Tibial nerve (tissue), 4 donors: ENCODE measurements around the gene SNAPC3. TPM values are rescaled to one million over a fixed set of nuclear protein-coding genes. Genes with fewer than 3 reads are reported as not detected.
"Not testable (repeated sequence)": the region's sequence is repeated elsewhere in the genome, so short reads cannot be mapped to it uniquely, and the experiment has no call there.

Source experiments
- DNase-seq, 2 donors: peaks; one replicate each; pipeline ENCODE4 v3.0.0-alpha.2; 2019; ENCODE audit warnings: low spot score in 2 of 2
- H3K27ac ChIP-seq, 4 donors: fragments of 200-600 bp; sonication (generic) in 3 of 4; one replicate each; pipeline ENCODE4 v1.5.1; 2017 to 2019; ENCODE audit warnings: mild to moderate bottlenecking in 1 of 4
- H3K27me3 ChIP-seq, 2 donors: fragments of 200-600 bp; sonication (generic) in 1 of 2; one replicate each; pipeline versions ENCODE4 v1.5.1 to v1.6.0; 2017 to 2019
- H3K36me3 ChIP-seq, 3 donors: fragments of 200-600 bp; sonication (generic); one replicate each; pipeline ENCODE4 v1.5.1; 2018 to 2019
- H3K4me1 ChIP-seq, 4 donors: fragments of 200-600 bp; sonication (generic) in 3 of 4; one replicate each; pipeline ENCODE4 v1.5.1; 2017 to 2019
- H3K4me3 ChIP-seq, 4 donors: fragments of 200-600 bp; sonication (generic) in 3 of 4; one replicate each; pipeline ENCODE4 v1.5.1; 2017 to 2019; ENCODE audit warnings: mild to moderate bottlenecking in 1 of 4, moderate library complexity in 1 of 4
- H3K9me3 ChIP-seq, 4 donors: fragments of 200-600 bp; sonication (generic) in 3 of 4; one replicate each; pipeline ENCODE4 v1.5.1; 2017 to 2019
- CTCF ChIP-seq, 5 experiments: fragments of 200-600 bp in 3 of 5; fragments of 450-650 bp in 2 of 5; sonication (generic) in 3 of 5; IDR thresholded peaks; one replicate each; pipeline ENCODE4 v1.5.1; 2016 to 2019; ENCODE audit warnings: antibody characterized with exemption in 5 of 5, mild to moderate bottlenecking in 3 of 5, moderate library complexity in 2 of 5
- EP300 ChIP-seq, 2 donors: sonication (generic); formaldehyde crosslinking; IDR thresholded peaks; one replicate each; pipeline ENCODE4 v1.6.1; 2017; ENCODE audit warnings: antibody characterized with exemption in 2 of 2, mild to moderate bottlenecking in 1 of 2
- POLR2A ChIP-seq, 2 donors: fragments of 450-650 bp; IDR thresholded peaks; one replicate each; pipeline ENCODE4 v1.6.1; 2017; ENCODE audit warnings: antibody characterized with exemption in 2 of 2, mild to moderate bottlenecking in 2 of 2, moderate library complexity in 2 of 2
- WGBS, 2 donors: methylation state at CpG; one replicate each; pipeline ENCODE4 v1.1.5; 2018; 5-methylcytosine and 5-hydroxymethylcytosine counted together
- total RNA-seq, 4 donors: library from RNA; depleted of rRNA; stranded (reverse); fragments of >200 nt; gene quantifications; one replicate each; pipeline ENCODE4 v1.1.0, GENCODE V29; 2016

SNAPC3 gene
- total RNA-seq, 4 donors from 2014 or later, result 28.8 to 42.3 (median 29.7) TPM

GRCh38 chr9:15377625-15378540 is 44.8 kb upstream of the SNAPC3 start:
- WGBS, 2 donors, result 43 to 46% methylated on average over 4 of the region's 4 CpGs
- Histone ChIP-seq H3K27me3 (no peaks in the 10 kb centered on the region), H3K27ac (peak overlapping the region in 2 of 4 donors; percentile 4 to 54), H3K4me1 (peaks cover 0 to 17% (median 0%) of the 10 kb centered on the region in 4 donors), H3K9me3 (peaks cover 0 to 6% (median 0%) of the 10 kb centered on the region in 4 donors), H3K36me3 (no peaks in the 10 kb centered on the region), H3K4me3 (no peak overlapping the region)
- no peak for DNase-seq
- TF ChIP-seq CTCF (IDR thresholded peaks at IDR 0.05), result no peak
- no peak for TF ChIP-seq EP300 (IDR thresholded peaks at IDR 0.05)
- no peak for TF ChIP-seq POLR2A (IDR thresholded peaks at IDR 0.05)

DNA sequence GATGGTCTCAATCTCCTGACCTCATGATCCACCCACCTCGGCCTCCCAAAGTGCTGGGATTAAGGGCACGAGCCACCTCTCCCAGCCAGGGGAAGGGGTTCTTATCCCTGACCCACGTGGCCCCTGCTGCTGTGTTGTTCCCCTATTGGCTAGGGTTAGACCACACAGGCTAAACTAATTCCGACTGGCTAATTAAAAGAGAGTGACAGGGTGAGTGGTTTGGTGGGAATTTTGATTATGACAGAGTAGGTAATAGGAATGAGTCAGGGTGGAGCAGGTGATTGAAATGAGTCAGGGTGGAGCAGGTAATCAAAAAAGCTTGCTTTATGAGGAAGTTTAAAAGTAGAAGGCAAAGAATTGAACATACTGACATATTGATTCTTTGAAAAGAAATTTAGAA is 43.4 kb upstream of the SNAPC3 start:
- 81 to 82% methylated on average over 4 of the region's 4 CpGs for WGBS, 2 donors

GRCh38 chr9:15379888-15380287 is 42.8 kb upstream of the SNAPC3 start:
- H3K27me3 ChIP-seq, H3K4me3 ChIP-seq, H3K36me3 ChIP-seq, DNase-seq, H3K27ac ChIP-seq, H3K9me3 ChIP-seq: not testable (repeated sequence)
- 75 to 83% methylated on average over 5 of the region's 5 CpGs for WGBS, 2 donors
- peaks cover 0 to 12% (median 0%) of the 10 kb centered on the region in 4 donors for H3K4me1 ChIP-seq

More for the DNA sequence above, 43.4 kb upstream of the SNAPC3 start:
- H3K4me1 ChIP-seq, result peaks cover 0 to 12% (median 0%) of the 10 kb centered on the region in 4 donors
- not testable (repeated sequence) for H3K27ac ChIP-seq, H3K27me3 ChIP-seq, H3K36me3 ChIP-seq, H3K9me3 ChIP-seq, DNase-seq, H3K4me3 ChIP-seq

- no peaks in the 10 kb centered on the region for H3K36me3 ChIP-seq
- no peaks in the 10 kb centered on the region for H3K27me3 ChIP-seq
- no peak overlapping the region for H3K4me3 ChIP-seq
- DNase-seq, result no peak
- WGBS, 2 donors, result 95 to 100% methylated on average over 1 of the region's 1 CpG
- peaks cover 0 to 12% (median 0%) of the 10 kb centered on the region in 4 donors for H3K4me1 ChIP-seq
- H3K9me3 ChIP-seq, result no peaks in the 10 kb centered on the region
- H3K27ac ChIP-seq, result no peak overlapping the region
- no peak for TF ChIP-seq POLR2A (IDR thresholded peaks at IDR 0.05)
- TF ChIP-seq EP300 (IDR thresholded peaks at IDR 0.05), result no peak
- TF ChIP-seq CTCF (IDR thresholded peaks at IDR 0.05), result no peak
These were observed 41.2 kb upstream of the SNAPC3 start for GRCh38 chr9:15381491-15381890.

- H3K4me1 ChIP-seq, result no peaks in the 10 kb centered on the region
- H3K36me3 ChIP-seq, result no peaks in the 10 kb centered on the region
- 79 to 87% methylated on average over 6 of the region's 6 CpGs for WGBS, 2 donors
These were observed 36.2 kb upstream of the SNAPC3 start for GRCh38 chr9:15386465-15386864.

More at GRCh38 chr9:15386465-15386864, 36.2 kb upstream of the SNAPC3 start:
- TF ChIP-seq EP300 (IDR thresholded peaks at IDR 0.05) (no peak), POLR2A (IDR thresholded peaks at IDR 0.05) (no peak), CTCF (IDR thresholded peaks at IDR 0.05) (no peak)
- Histone ChIP-seq H3K27ac (no peak overlapping the region), H3K9me3 (no peaks in the 10 kb centered on the region), H3K27me3 (no peaks in the 10 kb centered on the region), H3K4me3 (no peak overlapping the region)
- DNase-seq, result no peak
